Stimulated activated CD4-positive, alpha-beta T cell treated with anti-CD3 and anti-CD28 coated beads, Interleukin-1b, Interleukin-23, amount 100 ng/mL, for 4 hours (primary cell): ENCODE measurements around the gene ANKRD42.

ENCODE experiments used
- DNase-seq, 2 donors: peaks; one replicate each; pipeline ENCODE4 v3.0.0-alpha.2; 2020; ENCODE audit warnings: low read depth in 2 of 2

The ANKRD42 gene

GRCh38 chr11:83193315-83194280, at the start of gene ANKRD42:
Gene ANKRD42, plus strand, starts transcription at chr11:83193712. Its CDS starts 959 bp downstream, at chr11:83194671.
- DNase-seq = peak; percentile 67 to 68

GRCh38 chr11:83147895-83148294, 45.6 kb upstream of the ANKRD42 start:
- no peak for DNase-seq

- no peak for DNase-seq
Observed at GRCh38 chr11:83150450-83150849, 43.1 kb upstream of the ANKRD42 start.

GRCh38 chr11:83151274-83151977, 42.1 kb upstream of the ANKRD42 start:
- no peak for DNase-seq

- no peak for DNase-seq
Observed at GRCh38 chr11:83152264-83152663, 41.2 kb upstream of the ANKRD42 start.

GRCh38 chr11:83153764-83154163, 39.7 kb upstream of the ANKRD42 start:
- no peak for DNase-seq

- DNase-seq = peak in 1 of 2 donors; percentile 3
Observed at GRCh38 chr11:83156144-83156995, 37.1 kb upstream of the ANKRD42 start.

- peak; percentile 95 to 97 for DNase-seq
Observed at GRCh38 chr11:83156996-83157593, 36.4 kb upstream of the ANKRD42 start, which contains the start of gene PCF11. Gene PCF11, plus strand, starts transcription at chr11:83157131. Its CDS starts 309 bp downstream, at chr11:83157440.

- peak; percentile 17 to 42 for DNase-seq
Observed at GRCh38 chr11:83157594-83158356, 35.7 kb upstream of the ANKRD42 start.

GRCh38 chr11:83158357-83158786, 35.1 kb upstream of the ANKRD42 start:
- no peak for DNase-seq

GRCh38 chr11:83158965-83159901, 34.3 kb upstream of the ANKRD42 start:
- no peak for DNase-seq

- no peak for DNase-seq
Observed at GRCh38 chr11:83159902-83160865, 33.3 kb upstream of the ANKRD42 start.

- DNase-seq = no peak
Observed at GRCh38 chr11:83161610-83162199, 31.8 kb upstream of the ANKRD42 start.

- DNase-seq = no peak
Observed at GRCh38 chr11:83162377-83162776, 31.1 kb upstream of the ANKRD42 start.

GRCh38 chr11:83166193-83166866, 27.2 kb upstream of the ANKRD42 start:
- DNase-seq = no peak

GRCh38 chr11:83168756-83169155, 24.8 kb upstream of the ANKRD42 start:
- no peak for DNase-seq

GRCh38 chr11:83170865-83171264, 22.6 kb upstream of the ANKRD42 start:
- DNase-seq = no peak
